PC-9 (cell line): ENCODE data around the gene SETD4. TPM values are rescaled to one million over a fixed set of nuclear protein-coding genes. Genes with fewer than 3 reads are reported as not detected.

Source experiments
- BruUV-seq: library from RNA; stranded (reverse); fragments of 400-500 nt; replicated peaks from 2 replicates; lab custom pipeline; 2021; lab: Mats Ljungman, UMichigan
- CTCF ChIA-PET: fragments of 300-600 bp; sonication (Branson Sonifier 250); formaldehyde crosslinking; loops from one replicate; lab custom pipeline; 2022; ENCODE audit warnings: antibody characterized with exemption; lab: Charles Lee
- POLR2A ChIA-PET: fragments of 300-600 bp; sonication (Branson Sonifier 250); formaldehyde crosslinking; loops from one replicate; lab custom pipeline; 2022; ENCODE audit warnings: antibody characterized with exemption; ENCODE audit not compliant: unreplicated experiment; lab: Charles Lee
- DNase-seq, 2 experiments: peaks; one replicate each; pipeline versions ENCODE4 v3.0.0 to v3.0.0-alpha.2; 2015 to 2022; ENCODE audit warnings: mixed read lengths in 1 of 2
- H2AFZ ChIP-seq: fragments of 200-600 bp; sonication (generic); 2 replicates; pipeline ENCODE4 v1.8.1; 2017; ENCODE audit warnings: antibody characterized with exemption
- H3F3A ChIP-seq: fragments of 200-600 bp; sonication (generic); 2 replicates; pipeline ENCODE4 v1.8.1; 2017; ENCODE audit warnings: antibody characterized with exemption, mild to moderate bottlenecking, low read depth; ENCODE audit not compliant: insufficient read depth
- H3K27ac ChIP-seq: fragments of 200-600 bp; sonication (generic); 2 replicates; pipeline ENCODE4 v1.6.1; 2016; ENCODE audit warnings: mixed run types
- H3K27me3 ChIP-seq: fragments of 200-600 bp; sonication (generic); 2 replicates; pipeline ENCODE4 v1.6.1; 2016; ENCODE audit warnings: low read depth, mixed run types; ENCODE audit not compliant: insufficient read depth
- H3K36me3 ChIP-seq: fragments of 200-600 bp; sonication (generic); 2 replicates; pipeline ENCODE4 v1.6.1; 2016; ENCODE audit warnings: low read depth, mixed run types
- H3K4me1 ChIP-seq: fragments of 200-600 bp; sonication (generic); replicated peaks from 2 replicates; pipeline ENCODE4 v1.6.1; 2016; ENCODE audit warnings: mixed run types; ENCODE audit not compliant: insufficient read depth
- H3K4me2 ChIP-seq: fragments of 200-600 bp; sonication (generic); 2 replicates; pipeline ENCODE4 v1.6.1; 2017; ENCODE audit warnings: mixed run types
- H3K4me3 ChIP-seq: fragments of 200-600 bp; sonication (generic); 2 replicates; pipeline ENCODE4 v1.6.1; 2016; ENCODE audit warnings: mixed run types
- H3K79me2 ChIP-seq: fragments of 200-600 bp; sonication (generic); 2 replicates; pipeline ENCODE4 v1.6.1; 2017; ENCODE audit warnings: low read depth, mixed run types
- H3K9me2 ChIP-seq: fragments of 200-600 bp; sonication (generic); 2 replicates; pipeline ENCODE4 v1.8.1; 2017; ENCODE audit warnings: mild to moderate bottlenecking; ENCODE audit not compliant: insufficient read depth
- H3K9me3 ChIP-seq: fragments of 200-600 bp; sonication (generic); 2 replicates; pipeline ENCODE4 v1.8.1; 2016; ENCODE audit warnings: low read depth; ENCODE audit not compliant: insufficient read depth
- H4K20me1 ChIP-seq: fragments of 200-600 bp; sonication (generic); 2 replicates; pipeline ENCODE4 v1.8.1; 2017; ENCODE audit not compliant: insufficient read depth
- CTCF ChIP-seq: fragments of 200-600 bp; sonication (generic); conservative IDR thresholded peaks from 2 replicates; pipeline ENCODE4 v1.6.1; 2017; ENCODE audit warnings: mixed run types, antibody characterized with exemption, mild to moderate bottlenecking, moderate library complexity
- EZH2 ChIP-seq: fragments of 200-600 bp; sonication (generic); IDR thresholded peaks from 2 replicates; pipeline ENCODE4 v1.8.0; 2017; ENCODE audit warnings: antibody characterized with exemption, low read depth
- intact Hi-C: fragments of 100-400 bp; cut with micrococcal nuclease; formaldehyde crosslinking; loops from one replicate; pipeline ENCODE4 v1.10.0; 2022; ENCODE audit not compliant: unreplicated experiment
- total RNA-seq: library from RNA; stranded (reverse); gene quantifications from 2 replicates; pipeline ENCODE4 v1.2.3, GENCODE V29; 2021

The SETD4 gene
- total RNA-seq, 1 experiment from 2014 or later: 27.3 TPM

GRCh38 chr21:36063375-36064084, 3.2 kb upstream of the SETD4 start:
- Histone ChIP-seq H3K9me2 (no peaks in the 10 kb centered on the region), H3K36me3 (no peaks in the 10 kb centered on the region), H2AFZ (no peak overlapping the region), H3K27me3 (no peaks in the 10 kb centered on the region), H3K4me3 (no peak overlapping the region), H3K4me1 (peaks cover 13% of the 10 kb centered on the region), H3F3A (peaks cover 9% of the 10 kb centered on the region; the same call in 1 of the 2 replicates), H3K27ac (no peak overlapping the region), H4K20me1 (no peaks in the 10 kb centered on the region), H3K79me2 (peaks cover 7% of the 10 kb centered on the region), H3K9me3 (no peaks in the 10 kb centered on the region), H3K4me2 (no peak overlapping the region)
- DNase-seq: no peak
- BruUV-seq: no TSS peak
- no peak for TF ChIP-seq EZH2
- no peak for TF ChIP-seq CTCF
- POLR2A ChIA-PET: interaction anchor here (0.6 kb wide), 1 partner anchor 22 kb away, joined by 5 read pairs; no protein-coding TSS in a partner anchor
- intact Hi-C loops: loop anchor here (5.0 kb wide), 1 partner anchor 144 kb away; no protein-coding TSS in a partner anchor
- CTCF ChIA-PET: interaction anchor here (0.7 kb wide), 2 partner anchors 683 to 856 kb away, joined by 3 to 5 read pairs; no protein-coding TSS in a partner anchor

- Histone ChIP-seq H3K4me2 (peak overlapping the region; percentile 86), H3K27ac (no peak overlapping the region), H3K36me3 (no peaks in the 10 kb centered on the region), H3K27me3 (no peaks in the 10 kb centered on the region), H3F3A (peaks cover 9% of the 10 kb centered on the region; the same call in 1 of the 2 replicates), H3K4me3 (peak overlapping the region; percentile 96), H3K9me3 (no peaks in the 10 kb centered on the region), H4K20me1 (no peaks in the 10 kb centered on the region), H3K4me1 (peaks cover 16% of the 10 kb centered on the region), H3K9me2 (no peaks in the 10 kb centered on the region), H3K79me2 (peaks cover 20% of the 10 kb centered on the region), H2AFZ (no peak overlapping the region)
- ChIA-PET POLR2A (interaction anchor here (0.6 kb wide), 1 partner anchor 353 kb away, joined by 3 read pairs; no protein-coding TSS in a partner anchor), CTCF (no interaction called here)
- TF ChIP-seq EZH2 (no peak), CTCF (no peak)
- no TSS peak for BruUV-seq
- DNase-seq: no peak
- intact Hi-C loops: loop anchor here (5.0 kb wide), 1 partner anchor 146 kb away; no protein-coding TSS in a partner anchor
Observed at GRCh38 chr21:36061445-36061844, 1.1 kb upstream of the SETD4 start.

- H3K9me3 ChIP-seq: no peaks in the 10 kb centered on the region
- H2AFZ ChIP-seq: peak overlapping the region; percentile 88
- H4K20me1 ChIP-seq: no peaks in the 10 kb centered on the region
- ChIA-PET POLR2A (interaction anchor here (0.5 to 1.0 kb wide), 2 partner anchors 10 to 18 kb away, joined by 4 to 8 read pairs; partner anchors contain the start of gene CBR1), CTCF (no interaction called here)
- TSS peak; percentile 23 for BruUV-seq
- intact Hi-C loops: loop anchor here (1.0 to 5.0 kb wide), 2 partner anchors 54 to 148 kb away; no protein-coding TSS in a partner anchor
- H3K4me1 ChIP-seq: peaks cover 16% of the 10 kb centered on the region
- peak overlapping the region; percentile 86 for H3K4me2 ChIP-seq
- H3K9me2 ChIP-seq: no peaks in the 10 kb centered on the region
- H3F3A ChIP-seq: peaks cover 9% of the 10 kb centered on the region; the same call in 1 of the 2 replicates
- H3K36me3 ChIP-seq: peaks cover 5% of the 10 kb centered on the region; the same call in 1 of the 2 replicates
- H3K79me2 ChIP-seq: peaks cover 20% of the 10 kb centered on the region
- H3K27ac ChIP-seq: peak overlapping the region; percentile 81
- H3K4me3 ChIP-seq: peak overlapping the region; percentile 96
- no peak for DNase-seq
- no peaks in the 10 kb centered on the region for H3K27me3 ChIP-seq
- TF ChIP-seq CTCF: no peak
- TF ChIP-seq EZH2: no peak
Observed at GRCh38 chr21:36059823-36060158, 535 bp downstream of the SETD4 start.
